HG02798 (cell line): ENCODE measurements around the gene SHC4.
"Not testable (repeated sequence)": the region's sequence is repeated elsewhere in the genome, so short reads cannot be mapped to it uniquely, and the experiment has no call there.

Source experiments
- ATAC-seq: cut with Tn5 transposase; IDR thresholded peaks from one replicate; pipeline ENCODE4 v1.9.1; 2021; ENCODE audit warnings: mild to moderate bottlenecking; ENCODE audit not compliant: unreplicated experiment, poor library complexity

The SHC4 gene

GRCh38 chr15:48925714-48926223 is 38.0 kb downstream of the SHC4 start:
- ATAC-seq: no peak

- no peak for ATAC-seq
These were observed 39.0 kb downstream of the SHC4 start for GRCh38 chr15:48924528-48925393.

DNA sequence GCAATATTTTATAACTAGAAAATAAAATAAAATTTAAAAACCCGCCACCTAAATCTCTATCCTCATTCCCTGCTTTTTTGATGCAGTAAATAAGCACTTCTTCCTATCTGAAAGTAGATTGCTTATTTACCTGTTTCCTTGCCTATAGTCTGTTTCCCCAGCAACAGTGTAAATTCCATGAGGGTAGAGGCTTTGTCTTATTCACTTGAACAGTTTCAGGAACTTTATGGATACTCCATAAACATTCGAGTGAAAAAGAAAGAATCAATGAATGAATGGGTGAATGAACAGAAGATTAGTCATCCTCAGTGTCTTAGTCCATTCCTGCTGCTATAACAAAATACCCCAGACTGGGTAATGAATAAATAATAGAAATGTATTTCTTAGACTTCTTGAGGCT is 41.7 kb downstream of the SHC4 start:
- no peak for ATAC-seq

- ATAC-seq: no peak
These were observed 47.0 kb downstream of the SHC4 start for GRCh38 chr15:48916721-48917120.

DNA sequence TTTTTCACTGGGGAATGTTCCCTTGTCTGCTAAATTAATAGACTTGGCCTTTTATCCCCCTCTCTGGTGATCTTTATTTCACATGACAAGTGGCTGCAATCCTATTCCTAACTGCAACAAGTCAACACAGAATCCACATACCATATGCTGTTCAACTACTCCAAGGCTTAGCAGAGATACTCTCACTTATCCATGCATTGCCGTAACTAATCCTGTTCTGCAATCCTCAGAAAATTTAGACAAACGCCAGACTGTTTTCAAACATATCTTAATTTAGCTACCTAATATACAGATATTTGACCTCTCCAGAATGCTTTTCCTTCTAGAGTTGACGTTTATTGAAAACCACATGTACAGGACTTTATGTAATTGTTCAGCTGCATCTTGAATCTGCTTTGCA is 47.9 kb downstream of the SHC4 start:
- ATAC-seq: no peak

- ATAC-seq: no peak
These were observed 49.0 kb downstream of the SHC4 start for GRCh38 chr15:48914717-48915116.

GRCh38 chr15:48913141-48913540 is 50.6 kb downstream of the SHC4 start:
- ATAC-seq: no peak

GRCh38 chr15:48910554-48910953 is 53.2 kb downstream of the SHC4 start:
- not testable (repeated sequence) for ATAC-seq

- not testable (repeated sequence) for ATAC-seq
These were observed 54.4 kb downstream of the SHC4 start for GRCh38 chr15:48909313-48909712.

DNA sequence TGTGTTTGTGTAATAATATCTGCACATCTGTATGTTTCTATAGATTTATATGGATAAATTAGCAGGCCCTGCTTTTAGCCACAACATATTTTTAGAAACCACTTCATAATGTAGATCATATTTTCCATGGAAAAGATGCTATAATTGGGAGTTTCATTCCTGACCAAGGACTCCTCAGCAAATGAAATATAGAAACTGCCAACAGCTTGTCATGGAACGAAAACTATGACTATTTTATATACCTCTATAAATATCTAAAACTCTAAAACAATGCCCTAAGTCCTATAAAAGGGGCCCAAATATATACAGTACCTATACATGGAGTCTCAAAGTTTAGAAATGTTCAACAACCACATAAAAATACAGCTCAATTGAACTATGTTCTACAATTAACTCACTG is 57.9 kb downstream of the SHC4 start:
- no peak for ATAC-seq

DNA sequence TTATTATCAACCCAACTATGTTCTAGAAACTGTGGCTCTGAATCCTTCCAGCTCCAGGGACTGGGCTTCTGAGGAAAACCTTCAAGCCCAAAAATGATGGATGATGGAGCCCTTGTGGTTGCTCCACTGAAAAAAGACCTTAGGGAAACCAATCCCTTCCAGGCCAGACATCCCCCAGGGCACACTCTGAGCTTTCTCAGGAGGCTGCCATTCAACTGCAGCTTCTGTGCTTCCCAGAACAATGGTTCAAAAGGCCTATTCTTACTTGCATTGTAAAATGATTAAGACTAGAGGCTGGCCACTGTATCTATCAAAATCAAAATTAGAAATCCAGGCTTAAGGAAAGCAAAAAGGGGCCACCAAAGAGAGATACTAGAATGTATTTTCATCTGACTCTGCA is 58.5 kb downstream of the SHC4 start:
- no peak for ATAC-seq

DNA sequence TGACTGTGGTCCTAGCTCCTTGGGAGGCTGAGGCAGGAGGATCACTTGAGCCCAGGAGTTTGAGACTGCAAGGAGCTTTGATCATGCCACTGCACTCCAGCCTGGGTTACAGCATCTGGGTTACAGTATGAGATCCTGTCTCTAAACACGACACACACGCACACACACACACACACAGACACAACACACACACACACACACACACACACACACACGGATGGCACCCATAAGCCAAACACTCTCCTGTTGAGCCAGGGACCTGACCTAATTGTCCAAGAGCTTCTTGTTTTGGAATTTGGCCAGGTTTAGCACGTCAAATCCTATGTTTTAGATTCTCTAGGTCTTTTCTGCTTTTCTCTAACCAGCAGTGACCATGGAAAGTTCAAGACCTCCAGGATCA is 59.0 kb downstream of the SHC4 start:
- ATAC-seq: no peak

- no peak for ATAC-seq
These were observed 63.9 kb downstream of the SHC4 start for GRCh38 chr15:48899793-48900192.

- no peak for ATAC-seq
These were observed 65.3 kb downstream of the SHC4 start for GRCh38 chr15:48898446-48898845.

DNA sequence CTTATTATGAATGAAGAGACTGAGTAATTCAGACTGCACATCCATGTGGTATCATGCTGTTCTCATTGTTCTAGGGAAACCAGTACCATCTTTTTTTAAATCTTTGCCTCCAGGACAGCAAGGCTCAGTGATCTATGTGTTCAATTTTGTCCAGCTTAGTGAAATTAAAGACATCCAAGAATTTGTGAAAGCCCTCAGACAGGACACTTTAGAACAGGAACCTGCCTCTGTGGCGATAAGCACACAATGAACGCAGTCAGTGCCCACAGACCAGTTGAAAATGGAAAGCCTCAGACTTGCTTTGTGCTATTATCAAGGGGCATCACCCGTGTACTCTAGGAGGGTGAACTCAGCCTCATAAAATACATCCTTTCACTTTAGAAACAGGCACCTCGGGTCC is 65.7 kb downstream of the SHC4 start:
- no peak for ATAC-seq

DNA sequence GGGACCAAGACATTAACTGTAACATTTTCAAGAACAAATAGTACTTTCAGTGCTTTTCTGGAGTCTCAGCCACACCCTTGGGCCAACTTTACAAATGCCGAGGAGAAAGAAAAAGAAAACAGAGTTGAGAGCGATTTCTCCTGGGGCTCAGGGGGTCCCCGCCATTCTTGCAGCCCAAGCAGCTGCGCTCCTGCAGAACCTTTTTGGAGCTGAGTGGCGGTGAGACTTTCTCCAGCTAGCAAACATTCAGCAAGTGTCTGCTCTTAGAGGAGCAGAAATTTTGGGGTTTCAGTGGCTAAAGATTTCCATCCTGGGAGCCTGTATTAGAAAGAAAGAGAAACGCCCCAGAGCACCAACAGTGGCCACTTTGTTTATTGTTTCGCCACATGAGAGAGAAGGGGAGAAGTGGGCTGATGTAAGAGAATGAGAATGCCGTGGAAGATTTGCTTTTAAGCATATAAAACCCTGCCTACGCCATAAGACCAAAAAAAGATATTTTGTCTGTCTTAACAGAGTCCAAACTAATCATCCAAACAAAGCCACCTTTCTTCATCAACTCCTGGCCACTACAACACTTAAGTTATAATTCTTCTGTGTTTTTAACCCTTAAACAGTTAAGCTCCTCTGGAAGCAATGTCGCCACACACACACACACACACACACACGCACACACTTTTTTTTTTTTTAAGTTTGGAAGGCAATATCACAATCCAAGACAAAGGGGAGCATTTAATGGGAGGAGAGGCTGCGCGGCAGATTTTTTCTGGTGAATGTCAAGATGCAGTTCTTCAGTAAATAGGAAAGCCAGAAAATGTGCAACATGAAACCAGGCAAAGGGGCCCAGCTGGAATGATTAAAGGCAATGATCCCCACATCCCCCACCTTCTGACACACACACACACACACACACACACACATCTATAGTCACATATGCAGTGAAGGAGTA is 66.6 kb downstream of the SHC4 start:
- no peak for ATAC-seq

GRCh38 chr15:48893311-48893710 is 70.4 kb downstream of the SHC4 start:
- ATAC-seq: no peak

GRCh38 chr15:48891232-48891765 is 72.4 kb downstream of the SHC4 start:
- no peak for ATAC-seq

DNA sequence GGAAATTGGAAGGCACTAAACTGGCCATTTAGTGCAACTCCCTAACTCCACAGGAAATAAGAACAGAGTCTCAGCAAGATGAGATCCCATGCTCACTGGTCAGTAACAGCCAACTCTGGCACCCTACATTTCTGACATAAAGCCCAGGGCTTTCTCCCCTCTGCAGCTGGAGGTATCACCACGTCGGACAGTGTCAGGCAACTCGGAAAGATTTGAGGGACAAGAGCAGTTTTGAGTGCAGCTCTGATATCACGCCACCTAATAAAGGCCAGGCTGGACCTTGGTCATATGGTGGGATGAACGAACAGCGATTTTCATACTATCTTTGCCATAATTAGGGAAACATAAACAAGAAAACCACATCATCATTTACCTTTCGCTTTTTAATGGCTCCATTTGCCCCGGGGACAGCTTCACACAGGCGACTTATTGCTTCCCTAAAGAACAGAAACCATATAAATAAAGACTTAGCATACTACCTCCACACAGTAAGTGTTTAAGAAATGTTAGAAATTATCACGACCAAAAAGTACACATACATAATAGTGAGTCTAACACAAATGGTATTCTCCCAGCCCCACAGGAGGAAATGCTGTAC is 73.2 kb downstream of the SHC4 start:
- no peak for ATAC-seq

GRCh38 chr15:48889925-48890324 is 73.8 kb downstream of the SHC4 start:
- ATAC-seq: no peak
